Caco-2 (cell line): ENCODE results near the gene TRIM4. TPM values are rescaled to one million over a fixed set of nuclear protein-coding genes. Genes with fewer than 3 reads are reported as not detected.

Source experiments
- BruUV-seq: library from RNA; stranded (reverse); fragments of 400-500 nt; replicated peaks from 2 replicates; lab custom pipeline; 2021; lab: Mats Ljungman, UMichigan
- CTCF ChIA-PET: fragments of 300-600 bp; sonication (Branson Sonifier 250); formaldehyde crosslinking; loops from one replicate; lab custom pipeline; 2022; ENCODE audit warnings: antibody characterized with exemption; lab: Charles Lee
- POLR2A ChIA-PET: fragments of 300-600 bp; sonication (Branson Sonifier 250); formaldehyde crosslinking; loops from one replicate; lab custom pipeline; 2022; ENCODE audit warnings: antibody characterized with exemption; lab: Charles Lee
- DNase-seq, 2 experiments: peaks; one replicate each; pipeline versions ENCODE4 v3.0.0 to v3.0.0-alpha.2; 2020 to 2022
- H3K27me3 ChIP-seq: replicated peaks from 2 replicates; pipeline ENCODE4 v1.6.0; 2011; ENCODE audit warnings: low read length; ENCODE audit not compliant: control insufficient read depth, insufficient read depth
- H3K36me3 ChIP-seq: 2 replicates; pipeline ENCODE4 v1.5.1; 2011; ENCODE audit warnings: low read length; ENCODE audit not compliant: control insufficient read depth, insufficient read depth
- H3K4me1 ChIP-seq: fragments of 250-450 bp; sonication (Bioruptor Pico); 2 replicates; pipeline ENCODE4 v1.5.1; 2020; ENCODE audit warnings: mild to moderate bottlenecking
- H3K4me3 ChIP-seq: 2 replicates; pipeline ENCODE4 v1.5.1; 2011; ENCODE audit warnings: low read depth, mild to moderate bottlenecking, control low read depth, low read length
- H3K9me3 ChIP-seq: fragments of 250-450 bp; sonication (Bioruptor Pico); 2 replicates; pipeline ENCODE4 v1.5.1; 2020; ENCODE audit warnings: mild to moderate bottlenecking, moderate library complexity
- H3K27ac Mint-ChIP-seq: one replicate; pipeline ENCODE4 v1.8.0; 2022; ENCODE audit warnings: mixed read lengths; ENCODE audit not compliant: unreplicated experiment
- H3K27me3 Mint-ChIP-seq: one replicate; pipeline ENCODE4 v1.8.0; 2022; ENCODE audit warnings: mixed read lengths; ENCODE audit not compliant: insufficient read depth, unreplicated experiment
- H3K36me3 Mint-ChIP-seq: one replicate; pipeline ENCODE4 v1.8.0; 2022; ENCODE audit warnings: mild to moderate bottlenecking, mixed read lengths; ENCODE audit not compliant: insufficient read depth, unreplicated experiment
- H3K4me1 Mint-ChIP-seq: one replicate; pipeline ENCODE4 v1.8.0; 2022; ENCODE audit warnings: low read depth, mixed read lengths; ENCODE audit not compliant: unreplicated experiment
- H3K4me3 Mint-ChIP-seq: one replicate; pipeline ENCODE4 v1.8.0; 2022; ENCODE audit warnings: mild to moderate bottlenecking, moderate library complexity, mixed read lengths; ENCODE audit not compliant: unreplicated experiment
- H3K9me3 Mint-ChIP-seq: one replicate; pipeline ENCODE4 v1.8.0; 2022; ENCODE audit warnings: mixed read lengths; ENCODE audit not compliant: unreplicated experiment
- intact Hi-C: fragments of 100-400 bp; cut with micrococcal nuclease; formaldehyde crosslinking; loops from one replicate; pipeline ENCODE4 v1.10.0; 2022; ENCODE audit not compliant: unreplicated experiment
- total RNA-seq: library from RNA; stranded (reverse); gene quantifications from 2 replicates; pipeline ENCODE4 v1.2.3, GENCODE V29; 2022
- TF ChIP-seq, protein P1 (sequence below), 2 experiments: fragments of 200-600 bp in 1 of 2; IDR thresholded peaks; 1 replicate in 1 of 2; 2 replicates in 1 of 2; pipeline versions ENCODE4 v1.5.1 to v1.8.0; 2011 to 2022; ENCODE audit warnings: antibody characterized with exemption in 1 of 2, control low read depth in 1 of 2, inconsistent platforms in 1 of 2, low read depth in 1 of 2, low read length in 1 of 2, mild to moderate bottlenecking in 1 of 2, moderate library complexity in 1 of 2; ENCODE audit not compliant: insufficient read depth in 1 of 2, severe bottlenecking in 1 of 2, unreplicated experiment in 1 of 2

TRIM4 gene
- total RNA-seq, 1 experiment from 2014 or later: 22.5 TPM

DNA sequence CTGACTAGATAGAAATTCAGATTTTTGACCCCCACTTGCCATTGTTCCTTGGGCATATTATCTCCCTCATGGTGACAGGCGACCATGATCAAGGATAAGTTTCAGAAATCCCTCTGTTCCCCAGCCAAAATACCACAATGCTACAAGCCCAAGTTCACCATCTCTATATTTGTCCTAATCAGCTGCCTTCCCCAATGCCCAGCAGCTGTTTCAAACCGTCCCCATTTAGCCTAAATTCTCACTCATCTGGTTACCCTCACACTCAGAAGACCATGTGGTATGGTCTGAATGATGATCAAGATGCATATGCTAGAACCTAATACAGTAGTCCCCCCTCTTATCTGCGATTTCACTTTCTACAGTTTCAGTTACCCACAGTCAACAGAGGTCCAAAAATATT, 11.0 kb upstream of the TRIM4 start:
- no peak for DNase-seq
- H3K9me3 Mint-ChIP-seq: no peaks in the 10 kb centered on the region
- intact Hi-C loops: no loop called here
- no TSS peak for BruUV-seq
- POLR2A ChIA-PET: no interaction called here
- peaks cover 28% of the 10 kb centered on the region for H3K27me3 Mint-ChIP-seq
- H3K4me1 ChIP-seq: no peaks in the 10 kb centered on the region
- no peaks in the 10 kb centered on the region for H3K36me3 ChIP-seq
- no peak overlapping the region for H3K4me3 ChIP-seq
- TF ChIP-seq, protein P1, sequence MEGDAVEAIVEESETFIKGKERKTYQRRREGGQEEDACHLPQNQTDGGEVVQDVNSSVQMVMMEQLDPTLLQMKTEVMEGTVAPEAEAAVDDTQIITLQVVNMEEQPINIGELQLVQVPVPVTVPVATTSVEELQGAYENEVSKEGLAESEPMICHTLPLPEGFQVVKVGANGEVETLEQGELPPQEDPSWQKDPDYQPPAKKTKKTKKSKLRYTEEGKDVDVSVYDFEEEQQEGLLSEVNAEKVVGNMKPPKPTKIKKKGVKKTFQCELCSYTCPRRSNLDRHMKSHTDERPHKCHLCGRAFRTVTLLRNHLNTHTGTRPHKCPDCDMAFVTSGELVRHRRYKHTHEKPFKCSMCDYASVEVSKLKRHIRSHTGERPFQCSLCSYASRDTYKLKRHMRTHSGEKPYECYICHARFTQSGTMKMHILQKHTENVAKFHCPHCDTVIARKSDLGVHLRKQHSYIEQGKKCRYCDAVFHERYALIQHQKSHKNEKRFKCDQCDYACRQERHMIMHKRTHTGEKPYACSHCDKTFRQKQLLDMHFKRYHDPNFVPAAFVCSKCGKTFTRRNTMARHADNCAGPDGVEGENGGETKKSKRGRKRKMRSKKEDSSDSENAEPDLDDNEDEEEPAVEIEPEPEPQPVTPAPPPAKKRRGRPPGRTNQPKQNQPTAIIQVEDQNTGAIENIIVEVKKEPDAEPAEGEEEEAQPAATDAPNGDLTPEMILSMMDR (IDR thresholded peaks at IDR 0.05; ENCODE audit: insufficient read depth in 1 of 2, low read depth in 1 of 2, low read length in 1 of 2, severe bottlenecking in 1 of 2, unreplicated experiment in 1 of 2): no peak
- no peak overlapping the region for H3K27ac Mint-ChIP-seq
- no peaks in the 10 kb centered on the region for H3K27me3 ChIP-seq
- no peak overlapping the region for H3K4me3 Mint-ChIP-seq
- H3K9me3 ChIP-seq: no peaks in the 10 kb centered on the region
- CTCF ChIA-PET: interaction anchor here (1.2 kb wide), 1 partner anchor 16 kb away, joined by 4 read pairs; no protein-coding TSS in a partner anchor
- no peaks in the 10 kb centered on the region for H3K36me3 Mint-ChIP-seq
- no peaks in the 10 kb centered on the region for H3K4me1 Mint-ChIP-seq

DNA sequence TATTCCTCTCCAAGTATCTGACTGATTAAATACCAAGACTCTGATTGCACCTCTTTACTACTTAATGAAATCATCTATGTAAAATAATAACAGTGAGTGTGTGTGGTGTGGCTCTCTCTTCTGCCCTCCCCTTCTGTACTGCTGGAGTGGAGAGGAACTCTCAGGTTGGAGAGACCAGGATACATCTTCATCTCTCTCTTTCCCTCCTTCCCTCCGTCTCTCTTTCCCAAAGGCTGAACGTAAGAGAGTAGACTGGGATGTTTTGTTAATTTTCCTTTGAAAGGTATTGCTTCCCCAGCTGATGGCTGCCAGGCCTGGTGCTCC, 10.4 kb upstream of the TRIM4 start:
- TF ChIP-seq, protein P1 (IDR thresholded peaks at IDR 0.05; ENCODE audit: insufficient read depth in 1 of 2, low read depth in 1 of 2, low read length in 1 of 2, severe bottlenecking in 1 of 2, unreplicated experiment in 1 of 2): no peak
- no peaks in the 10 kb centered on the region for H3K27me3 ChIP-seq
- no peaks in the 10 kb centered on the region for H3K4me1 ChIP-seq
- no peaks in the 10 kb centered on the region for H3K9me3 ChIP-seq
- intact Hi-C loops: loop anchor here (1.0 kb wide), 1 partner anchor 61 kb away; no protein-coding TSS in a partner anchor
- Mint-ChIP-seq H3K9me3 (no peaks in the 10 kb centered on the region), H3K36me3 (no peaks in the 10 kb centered on the region), H3K27ac (no peak overlapping the region), H3K4me3 (peak overlapping the region; percentile 75), H3K4me1 (no peaks in the 10 kb centered on the region), H3K27me3 (peaks cover 25% of the 10 kb centered on the region)
- CTCF ChIA-PET: interaction anchor here (0.5 to 1.3 kb wide), 5 partner anchors 10 to 113 kb away, joined by 3 to 9 read pairs (median 5); partner anchors contain the start of gene TRIM4
- no peak overlapping the region; the same call in 1 of the 2 replicates for H3K4me3 ChIP-seq
- H3K36me3 ChIP-seq: no peaks in the 10 kb centered on the region
- no peak for DNase-seq
- POLR2A ChIA-PET: interaction anchor here (0.6 to 1.0 kb wide), 2 partner anchors 10 to 1543 kb away, joined by 4 read pairs; partner anchors contain the start of gene TRIM4
- BruUV-seq: no TSS peak

DNA sequence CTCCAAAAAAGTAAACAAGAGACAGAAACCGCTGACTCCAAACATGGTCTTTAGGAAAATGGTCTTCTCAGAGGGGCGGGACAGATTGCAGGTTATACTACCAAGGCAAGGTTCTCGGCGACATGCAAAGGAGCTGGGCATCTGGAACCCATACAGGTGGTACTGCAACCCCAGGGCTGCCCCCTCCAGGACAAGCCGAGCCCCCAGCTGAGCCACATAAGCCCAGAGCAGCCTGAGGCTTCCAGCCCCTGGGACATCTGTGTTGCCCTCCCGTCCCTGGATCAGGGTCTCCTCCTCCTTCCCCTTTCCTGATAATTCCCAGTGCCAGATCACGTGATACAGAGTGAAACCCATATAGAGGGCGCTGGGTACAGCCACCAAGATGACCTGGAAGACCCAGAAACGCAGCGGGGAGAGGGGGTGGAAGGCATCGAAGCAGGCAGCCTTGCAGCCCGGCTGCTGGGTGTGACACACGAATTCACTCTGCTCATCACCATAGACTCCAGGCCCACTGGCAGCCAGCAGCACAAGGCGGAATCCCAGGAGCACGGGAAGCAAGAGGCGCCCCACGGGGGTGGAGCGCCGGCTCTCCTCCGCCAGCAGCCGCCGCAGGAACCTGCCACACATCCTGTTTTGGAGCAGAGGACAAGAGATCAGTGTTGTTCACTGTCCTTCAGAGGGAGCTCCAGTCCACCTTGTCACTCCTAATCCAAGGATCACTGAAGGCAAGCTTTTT, 9.8 kb upstream of the TRIM4 start, which contains the start of gene GJC3:
Gene GJC3 (minus strand): TSS at position 627 of the 736 bp plus-strand sequence. CDS start 0 bp downstream, at position 627.
- H3K27ac Mint-ChIP-seq: no peak within 1 kb of the TSS
- no peaks in the 10 kb centered on the region for H3K9me3 ChIP-seq
- no peaks in the 10 kb centered on the region for H3K36me3 Mint-ChIP-seq
- POLR2A ChIA-PET: interaction anchor here (0.6 to 1.0 kb wide), 3 partner anchors 10 to 1544 kb away, joined by 3 to 4 read pairs (median 4); partner anchors contain the start of gene TRIM4
- CTCF ChIA-PET: interaction anchor here (0.5 to 1.3 kb wide), 6 partner anchors 9 to 114 kb away, joined by 3 to 9 read pairs (median 4); partner anchors contain the start of gene TRIM4
- intact Hi-C loops: loop anchor here (1.0 kb wide), 1 partner anchor 61 kb away; no protein-coding TSS in a partner anchor
- no peaks in the 10 kb centered on the region for H3K36me3 ChIP-seq
- H3K4me3 ChIP-seq: peak within 1 kb of the TSS; percentile 37
- H3K4me1 Mint-ChIP-seq: no peaks in the 10 kb centered on the region
- TF ChIP-seq, protein P1 (IDR thresholded peaks at IDR 0.05; ENCODE audit: insufficient read depth in 1 of 2, low read depth in 1 of 2, low read length in 1 of 2, severe bottlenecking in 1 of 2, unreplicated experiment in 1 of 2): peak; percentile 23 to 51
- H3K4me1 ChIP-seq: no peaks in the 10 kb centered on the region
- H3K9me3 Mint-ChIP-seq: no peaks in the 10 kb centered on the region
- no TSS peak for BruUV-seq
- peaks cover 23% of the 10 kb centered on the region for H3K27me3 Mint-ChIP-seq
- peak; percentile 67 to 70 for DNase-seq
- H3K27me3 ChIP-seq: no peaks in the 10 kb centered on the region
- H3K4me3 Mint-ChIP-seq: peak within 1 kb of the TSS; percentile 75
